ENCODE data around the gene CACNA1S.
A peak's percentile ranks its signal among the peaks of the same experiment; 100 is the strongest.

Gene CACNA1S

DNA sequence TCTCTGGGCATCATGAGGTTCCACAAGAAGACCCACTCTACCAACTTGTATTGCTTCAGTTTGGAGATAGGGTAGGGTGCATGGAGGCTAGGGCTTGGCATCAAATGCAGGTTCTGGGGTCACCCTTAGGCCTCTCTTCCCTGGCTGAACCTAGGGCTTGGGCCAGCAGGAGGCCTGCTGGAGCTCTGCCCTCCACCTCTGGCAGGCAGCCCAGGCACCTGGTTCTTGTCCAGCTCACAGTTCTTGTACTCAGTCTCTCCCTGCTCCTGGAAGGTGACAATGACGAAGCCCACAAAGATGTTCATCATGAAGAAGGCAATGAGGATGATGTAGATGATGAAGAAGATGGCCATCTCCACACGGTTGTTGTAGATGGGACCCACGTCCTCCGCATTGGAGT, 51.2 kb downstream of the CACNA1S start:
- DNase-seq: no peak

DNA sequence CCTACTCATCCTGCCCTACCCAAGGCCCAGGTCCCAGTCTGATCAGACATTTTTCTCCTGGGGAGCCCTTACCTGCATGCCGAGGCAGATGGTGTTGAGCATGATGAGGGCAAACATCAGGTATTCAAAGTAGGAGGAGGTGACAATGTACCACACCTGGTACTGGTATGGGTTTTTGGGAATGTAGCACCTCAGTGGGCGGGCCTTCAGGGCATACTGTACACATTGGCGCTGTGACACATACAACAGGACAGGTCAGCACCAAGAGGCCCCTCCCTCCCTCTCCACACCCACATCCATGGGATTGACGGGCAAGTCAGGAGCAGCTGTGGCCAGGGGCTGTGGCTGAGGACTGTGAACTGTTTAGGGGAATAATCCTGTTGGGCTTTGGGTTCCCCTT, 51.6 kb downstream of the CACNA1S start:
- DNase-seq: no peak

- no peak for DNase-seq
Observed at GRCh38 chr1:201059871-201060555, 52.2 kb downstream of the CACNA1S start.

DNA sequence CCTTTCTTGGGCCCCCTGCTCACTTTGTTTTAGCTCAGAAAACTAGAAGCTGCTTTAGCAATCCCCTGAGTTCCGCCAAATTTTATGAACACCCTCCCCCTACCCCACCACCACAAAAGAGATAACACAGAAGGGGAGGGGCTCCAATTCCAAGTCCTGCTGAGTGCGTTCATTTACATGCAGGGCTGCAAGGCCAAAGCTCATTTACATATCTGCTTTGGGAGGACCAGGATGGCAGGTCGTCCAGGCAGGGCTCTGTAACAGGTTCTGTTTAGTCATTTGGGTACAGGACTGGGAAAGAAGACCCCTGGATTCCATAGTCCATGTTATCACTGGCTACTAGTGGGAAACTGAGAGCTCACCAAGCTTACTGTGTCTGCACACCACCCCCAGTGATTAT, 52.8 kb downstream of the CACNA1S start:
- no peak for DNase-seq

DNA sequence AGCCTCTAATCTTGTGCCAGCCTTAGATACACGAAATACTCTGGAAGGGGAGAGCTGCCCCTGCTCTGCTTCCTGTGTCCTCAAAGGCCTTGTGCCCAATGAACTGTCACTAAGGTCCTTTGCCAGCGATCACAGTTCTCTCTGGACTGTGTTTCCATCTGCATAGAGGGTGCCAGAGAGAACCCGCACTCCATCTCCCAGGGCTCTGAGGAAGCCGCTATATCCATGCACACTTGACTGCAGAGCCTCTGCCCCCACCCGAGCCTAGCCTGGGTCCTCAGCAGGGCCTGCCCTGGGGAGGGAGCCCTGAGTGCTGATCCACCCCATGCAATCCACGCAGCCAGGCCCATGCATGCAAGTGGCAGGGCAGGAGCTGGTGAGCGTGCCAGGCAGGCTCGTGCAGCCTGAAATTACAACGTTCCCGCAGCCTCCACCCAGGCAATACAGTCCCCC, 58.1 kb downstream of the CACNA1S start:
- no peak for DNase-seq

DNA sequence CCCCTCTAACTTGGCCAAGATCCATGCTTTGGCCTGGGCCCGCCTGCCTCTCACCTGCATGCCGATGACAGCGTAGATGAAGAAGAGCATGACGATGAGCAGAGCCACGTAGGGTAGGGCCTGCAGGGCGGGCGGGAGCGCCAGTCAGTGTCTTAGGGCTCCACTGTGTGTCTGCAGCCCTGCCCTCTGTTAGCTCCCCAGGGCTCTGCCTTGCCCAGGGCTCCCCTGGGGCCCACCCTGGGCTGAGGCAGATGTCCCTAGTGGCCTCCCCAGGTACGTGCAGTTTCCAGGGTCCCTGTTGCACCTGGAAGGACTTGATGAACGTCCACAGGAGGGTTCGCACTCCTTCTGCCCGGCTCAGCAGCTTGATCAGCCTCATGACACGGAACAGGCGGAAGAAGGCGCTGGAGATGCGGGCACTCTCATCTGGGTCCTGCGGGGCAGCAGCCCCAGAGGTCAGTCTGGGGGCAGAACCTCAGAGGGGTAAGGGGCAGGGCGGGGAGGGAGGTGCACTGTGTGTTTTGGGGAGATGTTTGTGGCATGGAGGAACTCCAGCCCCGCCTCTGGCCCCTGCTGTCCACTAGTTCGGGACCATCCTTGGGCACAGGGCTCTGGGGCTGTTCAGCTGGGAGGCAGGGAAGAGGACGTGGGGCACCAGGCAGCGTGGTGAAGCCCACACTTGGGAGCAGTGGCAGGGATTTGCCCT, 58.9 kb downstream of the CACNA1S start:
- DNase-seq: no peak

- DNase-seq: no peak
Observed at GRCh38 chr1:201051399-201051798, 60.8 kb downstream of the CACNA1S start.

- DNase-seq: no peak
Observed at GRCh38 chr1:201050515-201051277, 61.5 kb downstream of the CACNA1S start.

GRCh38 chr1:201049248-201049831, 62.9 kb downstream of the CACNA1S start:
- no peak for DNase-seq

DNA sequence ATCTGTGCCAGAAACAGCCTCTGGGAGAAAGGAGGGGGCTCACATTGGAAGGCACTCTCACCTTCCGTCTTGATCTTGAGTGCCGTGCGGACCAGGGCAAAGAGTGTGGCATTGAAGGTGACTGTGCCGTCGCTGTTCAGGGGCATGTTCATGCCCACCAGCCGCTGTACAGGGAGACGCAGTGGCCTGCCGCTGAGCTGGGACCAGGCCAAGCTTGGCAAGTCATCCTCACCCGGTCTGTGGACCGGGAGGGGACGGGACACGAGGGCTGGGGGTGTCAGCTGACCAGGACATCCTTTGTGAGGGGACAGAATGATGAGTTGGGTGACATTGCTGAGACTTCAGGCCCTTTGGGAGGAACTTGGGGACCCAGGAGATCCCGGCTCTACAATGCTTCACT, 63.7 kb downstream of the CACNA1S start:
- no peak for DNase-seq

- no peak for DNase-seq
Observed at GRCh38 chr1:201044119-201044518, 68.1 kb downstream of the CACNA1S start.

DNA sequence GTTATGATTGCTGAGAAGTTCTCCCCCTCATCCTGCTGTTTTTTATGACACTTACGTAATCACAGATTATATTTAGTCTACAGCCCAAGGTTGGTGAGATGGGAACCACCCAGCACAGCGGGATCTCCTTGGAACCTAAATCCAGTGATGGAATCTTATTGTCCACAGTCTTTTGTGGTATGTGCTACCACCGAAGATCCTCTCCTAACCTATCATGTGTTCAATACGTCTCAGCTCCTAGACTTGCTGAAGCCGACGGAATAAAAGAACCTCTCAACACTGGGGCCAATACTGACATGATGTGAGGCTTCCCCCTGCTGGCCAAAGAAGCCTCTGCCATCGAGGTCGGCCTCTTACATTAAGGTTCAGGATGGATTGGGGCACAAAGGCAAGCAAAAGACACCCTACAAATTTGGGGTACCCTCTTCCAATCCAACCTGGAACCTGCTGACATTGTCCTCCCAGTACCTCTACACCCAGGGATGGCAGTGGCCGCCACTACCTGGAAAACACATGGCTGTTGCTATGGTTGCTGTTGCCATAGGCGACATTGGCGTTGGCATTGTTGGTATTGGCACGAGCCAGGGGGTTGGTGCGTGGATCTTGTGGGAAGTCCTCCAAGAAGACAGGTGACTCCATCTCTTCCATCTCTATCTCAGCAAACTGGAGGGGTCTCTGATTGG, 69.3 kb downstream of the CACNA1S start:
- DNase-seq: peak; percentile 76

DNA sequence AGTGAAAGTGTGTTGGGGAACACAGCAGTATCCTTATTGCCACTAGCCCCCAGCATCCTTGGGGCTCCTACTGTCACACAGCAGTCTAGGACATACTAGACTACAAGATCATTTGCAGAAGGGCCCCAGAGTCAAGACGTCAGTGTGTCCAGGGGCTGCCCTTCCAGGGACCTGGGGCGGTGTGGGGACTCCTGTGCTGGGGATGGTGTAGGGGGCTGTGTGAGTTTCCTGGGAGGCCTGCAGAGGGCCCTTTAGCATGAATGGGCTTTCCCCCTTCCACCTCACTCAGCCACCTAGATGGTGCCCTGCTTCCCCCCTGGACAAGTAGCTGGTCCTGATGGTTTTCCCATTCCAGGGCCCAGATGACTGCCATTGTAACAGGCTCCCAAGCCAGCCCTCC, 71.2 kb downstream of the CACNA1S start:
- no peak for DNase-seq

DNA sequence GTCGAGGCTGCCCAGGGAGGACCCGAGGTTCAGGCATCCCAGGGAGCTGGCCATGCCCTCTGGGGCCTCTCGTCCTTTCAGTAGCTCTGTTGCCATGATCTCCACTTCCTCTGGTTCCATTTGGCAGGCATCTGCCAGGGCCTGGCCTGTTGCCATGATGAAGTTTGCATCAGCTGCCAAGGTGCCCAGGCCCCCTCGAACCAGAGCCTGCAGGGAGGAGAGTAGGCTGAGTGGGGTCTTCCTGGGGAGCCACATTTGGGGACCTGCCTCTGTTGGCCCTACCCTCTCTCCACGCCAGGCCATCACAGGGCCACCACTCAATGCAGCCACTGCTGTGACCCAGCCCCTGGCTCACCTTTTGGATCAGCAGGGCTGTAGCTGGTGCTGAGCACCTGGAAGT, 72.3 kb downstream of the CACNA1S start:
- DNase-seq: no peak

DNA sequence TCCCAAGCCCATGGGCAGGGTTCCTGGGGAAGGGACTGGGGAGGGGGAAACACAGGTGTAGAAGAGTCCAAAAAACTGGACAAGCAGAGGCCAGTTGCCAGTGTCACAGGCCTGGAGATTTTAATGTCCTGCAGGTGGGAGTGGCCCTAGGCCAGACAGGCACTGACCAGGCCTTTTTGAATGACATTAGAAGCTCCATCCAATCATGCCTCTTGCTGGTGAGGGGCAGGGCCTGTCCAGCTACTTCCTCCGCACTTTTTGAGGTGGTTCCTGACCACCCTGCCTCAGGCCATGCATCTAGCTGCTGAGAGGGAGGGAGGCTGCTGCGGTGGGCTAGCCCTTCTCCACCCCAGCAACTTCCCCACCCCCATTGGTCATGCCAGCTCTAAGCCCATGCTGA, 72.8 kb downstream of the CACNA1S start:
- no peak for DNase-seq

DNA sequence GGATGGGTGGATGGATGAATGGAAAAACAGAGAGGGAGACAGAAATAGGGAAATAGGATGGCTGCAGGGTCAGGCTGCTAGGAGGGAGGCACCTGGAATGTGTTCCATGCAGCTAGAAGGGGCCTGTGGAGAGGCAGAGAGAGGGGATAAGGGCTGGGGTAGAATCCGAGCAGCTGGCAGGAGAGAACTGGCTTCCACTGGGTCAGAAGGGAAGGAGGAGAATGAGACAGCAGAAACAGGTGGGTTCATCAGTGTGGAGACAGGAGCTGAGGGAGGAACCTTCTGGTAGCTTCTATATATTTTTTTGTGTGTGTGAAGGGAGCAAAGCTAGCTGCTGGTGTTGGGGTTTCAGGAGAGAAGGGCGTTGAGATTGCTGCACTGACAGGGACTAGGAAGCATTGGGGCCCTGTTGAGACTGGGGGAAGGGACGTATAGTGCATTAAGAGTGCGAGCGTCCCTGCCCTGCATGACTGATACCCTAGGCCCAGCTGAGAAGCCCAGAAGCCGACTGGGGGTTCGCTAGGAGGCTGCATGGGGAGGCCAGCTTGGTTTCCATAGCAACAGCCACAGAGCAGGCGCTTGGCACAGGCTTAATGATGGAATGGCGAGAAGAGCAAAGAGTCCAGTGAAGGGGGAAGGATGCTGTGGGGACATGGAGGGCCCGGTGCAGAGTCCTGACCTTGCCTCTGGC, 73.9 kb downstream of the CACNA1S start:
- no peak for DNase-seq

GRCh38 chr1:201036188-201036842, 75.9 kb downstream of the CACNA1S start:
- DNase-seq: no peak

DNA sequence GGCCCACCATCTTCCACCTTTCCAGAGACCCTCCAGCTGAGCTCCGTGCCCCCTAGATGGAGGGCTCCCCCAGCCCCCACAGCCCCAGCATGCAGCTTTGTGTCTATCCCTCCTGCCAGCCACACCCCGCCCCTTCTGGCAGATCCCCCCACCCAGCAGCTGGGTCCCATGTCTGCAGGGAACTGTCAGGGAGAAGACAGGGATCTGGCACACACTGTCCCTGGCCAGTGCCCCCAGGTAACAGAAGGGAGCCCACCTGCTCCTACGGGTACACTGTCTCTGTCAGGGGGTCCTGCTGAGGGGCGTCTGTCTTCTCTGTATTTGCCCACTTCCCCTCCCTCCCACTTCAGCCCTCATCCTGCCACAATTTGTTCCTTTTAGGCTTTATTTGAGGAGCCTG, 77.6 kb downstream of the CACNA1S start:
- no peak for DNase-seq

DNA sequence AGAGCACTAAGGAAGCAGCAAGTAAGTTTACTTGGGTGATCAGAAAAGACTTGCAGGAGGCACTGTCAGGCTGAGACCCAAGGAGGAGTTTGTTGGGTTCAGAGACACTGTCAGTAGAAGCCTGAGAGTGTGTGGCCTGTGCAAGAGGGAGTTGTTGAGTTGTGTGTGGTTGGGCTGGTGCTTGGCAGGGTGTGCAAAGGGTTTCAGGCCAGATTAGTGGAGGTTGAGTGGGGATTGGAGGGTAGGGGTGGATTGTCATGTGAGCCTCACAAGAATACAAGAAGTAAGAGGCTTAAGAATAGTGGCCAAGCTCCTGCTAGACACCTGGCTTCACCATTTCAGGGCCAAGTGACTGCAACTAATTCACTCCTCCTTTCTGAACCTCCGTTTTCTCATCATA, 79.8 kb downstream of the CACNA1S start:
- no peak for DNase-seq

DNA sequence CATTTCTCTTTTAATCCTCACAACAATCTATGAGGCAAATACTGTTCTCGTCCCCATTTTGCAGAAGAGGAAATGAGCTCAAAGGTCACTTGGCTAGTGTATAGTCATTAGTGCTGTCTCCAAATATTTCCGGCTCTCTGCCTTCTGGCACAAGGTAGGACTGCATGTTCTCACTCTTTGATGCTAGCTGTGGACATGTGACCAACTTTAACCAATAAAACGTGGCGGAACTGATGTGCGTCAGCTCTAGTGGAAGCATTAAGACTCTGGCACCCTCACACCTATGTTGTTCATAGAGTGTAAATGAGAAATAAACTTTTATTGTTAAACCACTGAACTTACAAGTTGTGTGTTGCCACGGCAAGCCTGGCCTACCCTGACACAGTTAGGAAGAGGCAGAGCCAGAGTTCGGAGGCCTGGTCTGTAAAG, 83.8 kb downstream of the CACNA1S start:
- no peak for DNase-seq

GRCh38 chr1:201026836-201027235, 85.4 kb downstream of the CACNA1S start:
- DNase-seq: no peak

DNA sequence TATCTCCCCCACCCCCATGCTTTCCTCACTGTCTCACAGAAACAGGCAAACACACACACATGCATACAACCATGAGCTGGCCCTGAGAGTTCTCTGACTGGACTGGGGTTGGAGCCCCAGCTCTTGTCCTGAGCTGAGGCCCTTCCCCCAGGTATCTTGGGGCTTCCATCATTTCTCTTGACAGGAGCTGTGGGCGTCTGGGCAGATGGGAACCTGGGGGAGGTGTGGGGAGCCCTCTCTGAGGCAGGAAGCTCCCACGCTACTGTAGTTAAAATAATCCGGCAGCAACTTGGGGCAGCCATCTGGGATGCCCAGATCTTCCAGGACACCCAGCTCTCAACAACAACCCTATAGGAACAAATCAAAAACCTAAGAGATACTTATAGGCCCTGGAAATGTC, 86.0 kb downstream of the CACNA1S start:
- no peak for DNase-seq

Data from right hindlimb (tissue), 1 donor.